ENCODE results near the gene PCK1. TPM values are rescaled to one million over a fixed set of nuclear protein-coding genes. Genes with fewer than 3 reads are reported as not detected.

The PCK1 gene
- total and polyA plus RNA-seq, 2 experiments from 2014 or later, result not detected

- Mint-ChIP-seq H3K27me3 (ENCODE audit: insufficient read depth, low read depth, poor library complexity) (peaks cover 9% of the 10 kb centered on the region), H3K36me3 (ENCODE audit: low read depth) (no peaks in the 10 kb centered on the region), H3K4me1 (no peaks in the 10 kb centered on the region; the same call in 2 of the 3 replicates), H3K27ac (no peak overlapping the region), H3K4me3 (no peak overlapping the region), H3K9me3 (no peaks in the 10 kb centered on the region)
- no peak for DNase-seq (ENCODE audit: low spot score)
- Histone ChIP-seq H3K4me2 (no peak overlapping the region), H3K36me3 (ENCODE audit: insufficient read depth) (no peaks in the 10 kb centered on the region), H3K4me3 (no peak overlapping the region), H3K27ac (ENCODE audit: low read depth) (no peak overlapping the region), H3K9me2 (ENCODE audit: insufficient read depth) (0 out of 2 replicates have a peak, but pooled peaks cover 2% of the 10 kb centered on the region), H3F3A (replicated peaks; ENCODE audit: low read depth) (no peaks in the 10 kb centered on the region), H2AFZ (no peak overlapping the region; the same call in 1 of the 2 replicates), H3K27me3 (ENCODE audit: insufficient read depth) (no peaks in the 10 kb centered on the region), H3K4me1 (ENCODE audit: insufficient read depth) (no peaks in the 10 kb centered on the region), H4K20me1 (replicated peaks; ENCODE audit: insufficient read depth) (no peaks in the 10 kb centered on the region), H3K79me2 (replicated peaks; ENCODE audit: insufficient read depth) (no peaks in the 10 kb centered on the region)
- no peak for TF ChIP-seq STAT1 (IDR thresholded peaks at IDR 0.05; ENCODE audit: unreplicated experiment)
- no peak for TF ChIP-seq ZNF114 (CRISPR knock-in tag; IDR thresholded peaks at IDR 0.05)
- TF ChIP-seq CTCF (conservative IDR thresholded peaks at IDR 0.05; ENCODE audit: low read depth in 2 of 2), result no peak
- no peak for TF ChIP-seq NANOG (IDR thresholded peaks at IDR 0.05; ENCODE audit: borderline replicate concordance)
- no peak for TF ChIP-seq CREB1 (CRISPR knock-in tag; IDR thresholded peaks at IDR 0.05; ENCODE audit: low read depth)
- no peak for TF ChIP-seq POLR2AphosphoS5 (IDR thresholded peaks at IDR 0.05; ENCODE audit: low read depth)
- TF ChIP-seq ETS1 (IDR thresholded peaks at IDR 0.05), result no peak
- TF ChIP-seq EZH2phosphoT487 (IDR thresholded peaks at IDR 0.05; ENCODE audit: unreplicated experiment), result no peak
- no peak for TF ChIP-seq ZNF462 (CRISPR knock-in tag; IDR thresholded peaks at IDR 0.05)
- no peak for TF ChIP-seq JUNB (IDR thresholded peaks at IDR 0.05; ENCODE audit: unreplicated experiment)
- TF ChIP-seq ZNF331 (CRISPR knock-in tag; IDR thresholded peaks at IDR 0.05; ENCODE audit: low read depth), result no peak
- TF ChIP-seq EZH2 (IDR thresholded peaks at IDR 0.05; ENCODE audit: low read depth, unreplicated experiment), result no peak
- no peak for TF ChIP-seq REST (IDR thresholded peaks at IDR 0.05; ENCODE audit: unreplicated experiment)
- no peak; the same call in 2 of the 3 replicates for ATAC-seq
Observed at GRCh38 chr20:57609086-57609841, 48.4 kb downstream of the PCK1 start.
